Lower leg skin (tissue), 4 donors: ENCODE results near the gene HEBP1. TPM values are rescaled to one million over a fixed set of nuclear protein-coding genes. Genes with fewer than 3 reads are reported as not detected.

ENCODE experiments used
- DNase-seq, 2 donors: peaks; one replicate each; pipeline ENCODE4 v3.0.0-alpha.2; 2019; ENCODE audit warnings: low spot score in 2 of 2
- H3K4me3 ChIP-seq: fragments of 200-600 bp; sonication (generic); 2 replicates; pipeline ENCODE4 v1.5.1; 2017; ENCODE audit warnings: mild to moderate bottlenecking, low read depth; ENCODE audit not compliant: poor library complexity, severe bottlenecking
- CTCF ChIP-seq, 3 donors: fragments of 450-650 bp; IDR thresholded peaks; one replicate each; pipeline ENCODE4 v1.5.1; 2016; ENCODE audit warnings: antibody characterized with exemption in 3 of 3, mild to moderate bottlenecking in 3 of 3, moderate library complexity in 2 of 3
- POLR2A ChIP-seq, 2 donors: fragments of 450-650 bp; IDR thresholded peaks; one replicate each; pipeline ENCODE4 v1.6.1; 2016 to 2017; ENCODE audit warnings: antibody characterized with exemption in 2 of 2, mild to moderate bottlenecking in 1 of 2, moderate library complexity in 1 of 2
- WGBS, 2 donors: methylation state at CpG; one replicate each; pipeline ENCODE4 v1.1.5; 2018; 5-methylcytosine and 5-hydroxymethylcytosine counted together
- intact Hi-C: fragments of 100-400 bp; cut with DNase I; formaldehyde crosslinking; loops from one replicate; pipeline ENCODE4 v1.15.0; 2023; ENCODE audit warnings: low total_unique reads
- total RNA-seq, 4 donors: library from RNA; depleted of rRNA; stranded (reverse); fragments of >200 nt; gene quantifications; one replicate each; pipeline ENCODE4 v1.1.0, GENCODE V29; 2016

Gene HEBP1
- total RNA-seq, 4 donors from 2014 or later: 34.1 to 41.5 (median 37.5) TPM

DNA sequence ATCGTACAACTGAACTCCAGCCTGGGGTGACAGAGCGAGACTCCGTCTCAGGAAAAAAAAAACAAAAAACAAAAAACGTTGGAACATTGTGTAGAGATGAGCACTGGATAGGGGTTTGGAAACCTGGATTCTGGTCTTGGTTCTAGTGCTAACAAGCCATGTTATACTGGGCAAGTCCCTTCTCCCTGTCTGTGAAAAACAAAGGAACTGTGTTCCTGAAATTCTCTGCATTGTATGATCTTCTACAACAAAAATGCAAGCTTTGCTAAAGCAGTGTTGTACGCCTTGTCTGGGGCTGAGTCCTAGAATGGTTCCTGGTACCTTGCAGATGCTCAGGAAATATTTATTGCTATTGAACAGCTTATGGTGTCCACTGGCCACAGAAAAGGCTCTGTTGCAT, 61.5 kb downstream of the HEBP1 start:
- intact Hi-C loops: no loop called here
- TF ChIP-seq CTCF (IDR thresholded peaks at IDR 0.05) (no peak), POLR2A (IDR thresholded peaks at IDR 0.05) (no peak)
- DNase-seq: no peak
- H3K4me3 ChIP-seq: no peak overlapping the region
- 85 to 88% methylated on average over 5 of the region's 5 CpGs for WGBS, 2 donors

- H3K4me3 ChIP-seq: no peak overlapping the region
- intact Hi-C loops: no loop called here
- no peak for TF ChIP-seq POLR2A (IDR thresholded peaks at IDR 0.05)
- TF ChIP-seq CTCF (IDR thresholded peaks at IDR 0.05): no peak
- peak in 1 of 2 donors; percentile 62 for DNase-seq
- 93 to 95% methylated on average over 11 of the region's 11 CpGs for WGBS, 2 donors
Observed at GRCh38 chr12:12936983-12937491, 63.0 kb downstream of the HEBP1 start.

- peak in 1 of 2 donors; percentile 76 for DNase-seq
- no peak overlapping the region for H3K4me3 ChIP-seq
- intact Hi-C loops: no loop called here
- TF ChIP-seq POLR2A (IDR thresholded peaks at IDR 0.05) (no peak), CTCF (IDR thresholded peaks at IDR 0.05) (no peak)
- 61 to 70% methylated on average over 8 of the region's 8 CpGs for WGBS, 2 donors
Observed at GRCh38 chr12:12934556-12934955, 65.5 kb downstream of the HEBP1 start.

DNA sequence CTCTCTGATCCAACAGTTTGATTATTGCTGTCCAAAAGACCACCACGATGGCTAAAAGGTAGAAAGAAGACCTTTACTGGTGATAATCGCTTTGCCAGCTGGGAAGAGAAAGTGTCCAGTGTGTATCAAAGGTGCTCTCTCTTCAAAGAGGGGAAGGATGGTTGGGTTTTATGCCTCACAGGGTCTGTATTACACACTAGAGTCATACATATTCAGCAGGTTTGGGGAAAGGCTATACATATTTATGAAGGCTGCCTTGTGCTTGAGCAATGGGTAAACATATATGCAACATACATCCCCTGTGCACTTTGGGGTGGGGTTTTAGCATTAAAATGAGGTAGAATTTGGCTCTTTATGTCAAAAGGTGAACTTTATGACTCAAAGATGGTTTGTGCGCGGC, 66.3 kb downstream of the HEBP1 start:
- H3K4me3 ChIP-seq: no peak overlapping the region
- intact Hi-C loops: no loop called here
- WGBS, 2 donors: 87 to 92% methylated on average over 4 of the region's 4 CpGs
- TF ChIP-seq POLR2A (IDR thresholded peaks at IDR 0.05): no peak
- TF ChIP-seq CTCF (IDR thresholded peaks at IDR 0.05): no peak
- peak in 1 of 2 donors; percentile 5 for DNase-seq

GRCh38 chr12:12930633-12931219, 69.3 kb downstream of the HEBP1 start:
- no peak overlapping the region for H3K4me3 ChIP-seq
- intact Hi-C loops: no loop called here
- no peak for TF ChIP-seq POLR2A (IDR thresholded peaks at IDR 0.05)
- TF ChIP-seq CTCF (IDR thresholded peaks at IDR 0.05): no peak
- no peak for DNase-seq
- WGBS, 2 donors: 69 to 87% methylated on average over 2 of the region's 2 CpGs

DNA sequence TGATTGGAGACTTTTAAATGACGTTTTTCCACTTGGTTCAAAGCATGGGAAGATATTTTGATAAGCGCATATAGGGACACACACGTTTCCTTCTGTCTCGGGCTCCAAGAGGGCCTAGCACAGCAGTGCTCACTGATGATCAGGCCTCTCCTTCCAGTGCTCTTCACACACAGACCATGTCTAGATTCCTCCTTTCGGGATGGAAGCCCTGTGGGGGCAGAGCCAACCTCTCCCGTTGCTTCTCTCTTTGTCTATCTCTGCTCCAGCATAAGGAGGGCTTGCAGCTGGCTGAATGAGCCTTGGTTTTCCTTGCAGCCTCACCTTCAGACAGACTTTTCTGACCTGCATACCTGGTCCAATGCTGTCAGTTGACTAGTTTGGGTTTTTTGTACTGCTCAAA, 70.4 kb downstream of the HEBP1 start:
- 92% methylated on average over 6 of the region's 6 CpGs for WGBS, 2 donors
- peak in 1 of 2 donors; percentile 17 for DNase-seq
- TF ChIP-seq POLR2A (IDR thresholded peaks at IDR 0.05) (no peak), CTCF (IDR thresholded peaks at IDR 0.05) (no peak)
- intact Hi-C loops: no loop called here
- no peak overlapping the region for H3K4me3 ChIP-seq
